ENCODE data around the gene ORC1.

- TF ChIP-seq, protein P1, sequence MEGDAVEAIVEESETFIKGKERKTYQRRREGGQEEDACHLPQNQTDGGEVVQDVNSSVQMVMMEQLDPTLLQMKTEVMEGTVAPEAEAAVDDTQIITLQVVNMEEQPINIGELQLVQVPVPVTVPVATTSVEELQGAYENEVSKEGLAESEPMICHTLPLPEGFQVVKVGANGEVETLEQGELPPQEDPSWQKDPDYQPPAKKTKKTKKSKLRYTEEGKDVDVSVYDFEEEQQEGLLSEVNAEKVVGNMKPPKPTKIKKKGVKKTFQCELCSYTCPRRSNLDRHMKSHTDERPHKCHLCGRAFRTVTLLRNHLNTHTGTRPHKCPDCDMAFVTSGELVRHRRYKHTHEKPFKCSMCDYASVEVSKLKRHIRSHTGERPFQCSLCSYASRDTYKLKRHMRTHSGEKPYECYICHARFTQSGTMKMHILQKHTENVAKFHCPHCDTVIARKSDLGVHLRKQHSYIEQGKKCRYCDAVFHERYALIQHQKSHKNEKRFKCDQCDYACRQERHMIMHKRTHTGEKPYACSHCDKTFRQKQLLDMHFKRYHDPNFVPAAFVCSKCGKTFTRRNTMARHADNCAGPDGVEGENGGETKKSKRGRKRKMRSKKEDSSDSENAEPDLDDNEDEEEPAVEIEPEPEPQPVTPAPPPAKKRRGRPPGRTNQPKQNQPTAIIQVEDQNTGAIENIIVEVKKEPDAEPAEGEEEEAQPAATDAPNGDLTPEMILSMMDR (IDR thresholded peaks at IDR 0.05; ENCODE audit: low read length): no peak
- TF ChIP-seq EZH2phosphoT487 (IDR thresholded peaks at IDR 0.05; ENCODE audit: low read length): no peak
Observed at GRCh38 chr1:52355436-52355835, 48.8 kb downstream of the ORC1 start.

Data from MM.1S (cell line).